HCT116 (cell line): ENCODE measurements around the gene IRAG1. TPM values are rescaled to one million over a fixed set of nuclear protein-coding genes. Genes with fewer than 3 reads are reported as not detected.

Experiments
- ATAC-seq: fragments of 200-7000 bp; cut with Tn5 transposase; 2 replicates; pipeline ENCODE4 v1.9.1; 2020; ENCODE audit warnings: mild to moderate bottlenecking, moderate library complexity
- BruUV-seq: library from RNA; stranded (reverse); fragments of 400-500 nt; replicated peaks from 2 replicates; lab custom pipeline; 2021; lab: Mats Ljungman, UMichigan
- CTCF ChIA-PET: fragments of 300-600 bp; sonication (Branson Sonifier 250); formaldehyde crosslinking; loops from one replicate; lab custom pipeline; 2021; ENCODE audit warnings: antibody characterized with exemption; lab: Charles Lee
- POLR2A ChIA-PET: fragments of 300-600, 350-600 bp; sonication (Branson Sonifier 250); formaldehyde crosslinking; loops from one replicate; lab custom pipeline; 2021; ENCODE audit warnings: antibody characterized with exemption; lab: Charles Lee
- RAD21 ChIA-PET, 2 experiments: fragments of 300-600 bp; sonication (Branson Sonifier 250); formaldehyde crosslinking; loops; one replicate each; lab custom pipeline; 2023; ENCODE audit warnings: low total read pairs in 2 of 2; ENCODE audit not compliant: uncharacterized antibody in 2 of 2, unreplicated experiment in 2 of 2, low non-redundant PET in 1 of 2; lab: Charles Lee
- DNase-seq: peaks from one replicate; pipeline ENCODE4 v3.0.0-alpha.2; 2010; ENCODE audit warnings: low read depth, low spot score
- H2AFZ ChIP-seq: fragments of 200-600 bp; shearing (Covaris generic), sonication (generic); 2 replicates; pipeline ENCODE4 v1.6.1; 2017; ENCODE audit warnings: low read depth, mixed run types, mixed read lengths, antibody characterized with exemption, low read length; ENCODE audit not compliant: poor library complexity, severe bottlenecking
- H3K27ac ChIP-seq: 2 replicates; pipeline ENCODE4 v1.5.1; 2012; ENCODE audit warnings: low read depth, low read length
- H3K27me3 ChIP-seq: fragments of 200-600 bp; sonication (generic); 2 replicates; pipeline ENCODE4 v1.6.1; 2016; ENCODE audit warnings: mixed run types, low read length, mixed read lengths; ENCODE audit not compliant: insufficient read depth
- H3K36me3 ChIP-seq, 2 experiments: fragments of 200-500 bp in 1 of 2; fragments of 200-600 bp in 1 of 2; sonication (Bioruptor generic) in 1 of 2; sonication (generic) in 1 of 2; 2 replicates each; pipeline versions ENCODE4 v1.5.1 to v1.6.1; 2014 to 2016; ENCODE audit warnings: low read length in 2 of 2, inconsistent platforms in 1 of 2, mixed read lengths in 1 of 2, mixed run types in 1 of 2; ENCODE audit not compliant: insufficient read depth in 2 of 2, control insufficient read depth in 1 of 2
- H3K4me1 ChIP-seq, 2 experiments: fragments of 200-600 bp in 1 of 2; sonication (generic) in 1 of 2; 2 replicates each; pipeline versions ENCODE4 v1.5.1 to v1.6.1; 2012 to 2017; ENCODE audit warnings: low read length in 2 of 2, inconsistent platforms in 1 of 2, mild to moderate bottlenecking in 1 of 2, mixed read lengths in 1 of 2, mixed run types in 1 of 2, moderate library complexity in 1 of 2; ENCODE audit not compliant: insufficient read depth in 2 of 2, control insufficient read depth in 1 of 2
- H3K4me2 ChIP-seq: fragments of 200-600 bp; sonication (generic); 2 replicates; pipeline ENCODE4 v1.6.1; 2017; ENCODE audit warnings: mixed run types, low read length, mixed read lengths
- H3K4me3 ChIP-seq, 2 experiments: fragments of 200-600 bp in 1 of 2; sonication (generic) in 1 of 2; replicated peaks in 1 of 2; 2 replicates each; pipeline ENCODE4 v1.5.1; 2011 to 2016; ENCODE audit warnings: low read length in 2 of 2, control low read depth in 1 of 2, low read depth in 1 of 2, mild to moderate bottlenecking in 1 of 2, mixed read lengths in 1 of 2, mixed run types in 1 of 2
- H3K79me2 ChIP-seq: fragments of 200-600 bp; sonication (generic); 2 replicates; pipeline ENCODE4 v1.6.1; 2017; ENCODE audit warnings: mild to moderate bottlenecking, mixed run types, low read length, moderate library complexity, mixed read lengths; ENCODE audit not compliant: insufficient read depth
- H3K9ac ChIP-seq: fragments of 200-600 bp; sonication (generic); 2 replicates; pipeline ENCODE4 v1.6.1; 2016; ENCODE audit warnings: low read length, mixed read lengths
- H3K9me2 ChIP-seq: fragments of 200-600 bp; sonication (generic), shearing (Covaris generic); 2 replicates; pipeline ENCODE4 v1.6.1; 2017; ENCODE audit warnings: mixed run types, mild to moderate bottlenecking, moderate library complexity; ENCODE audit not compliant: insufficient read depth
- H3K9me3 ChIP-seq, 2 experiments: fragments of 200-500 bp in 1 of 2; fragments of 200-600 bp in 1 of 2; sonication (Bioruptor generic) in 1 of 2; sonication (generic) in 1 of 2; 2 replicates each; pipeline ENCODE4 v1.6.1; 2014 to 2017; ENCODE audit warnings: low read length in 2 of 2, mixed read lengths in 2 of 2, inconsistent platforms in 1 of 2, low read depth in 1 of 2, mild to moderate bottlenecking in 1 of 2, mixed run types in 1 of 2, moderate library complexity in 1 of 2; ENCODE audit not compliant: control insufficient read depth in 1 of 2, insufficient read depth in 1 of 2
- H4K20me1 ChIP-seq: fragments of 200-600 bp; sonication (generic), shearing (Covaris generic); 2 replicates; pipeline ENCODE4 v1.6.1; 2017; ENCODE audit warnings: mixed run types, mild to moderate bottlenecking, moderate library complexity; ENCODE audit not compliant: insufficient read depth
- ATF3 ChIP-seq: IDR thresholded peaks from 2 replicates; pipeline ENCODE4 v1.6.1; 2012
- CBX3 ChIP-seq: IDR thresholded peaks from 2 replicates; pipeline ENCODE4 v1.6.1; 2012; ENCODE audit warnings: low read depth
- CTCF ChIP-seq, 3 experiments: fragments of 200-600 bp in 1 of 3; sonication (generic) in 1 of 3; IDR thresholded peaks in 2 of 3; conservative IDR thresholded peaks in 1 of 3; 2 replicates each; pipeline ENCODE4 v1.5.1; 2012 to 2017; ENCODE audit warnings: low read depth in 2 of 3, low read length in 2 of 3, antibody characterized with exemption in 1 of 3, borderline replicate concordance in 1 of 3, control low read depth in 1 of 3, mild to moderate bottlenecking in 1 of 3, mixed read lengths in 1 of 3, mixed run types in 1 of 3, moderate library complexity in 1 of 3; ENCODE audit not compliant: insufficient read depth in 1 of 3
- EGR1 ChIP-seq: IDR thresholded peaks from 2 replicates; pipeline ENCODE4 v1.6.1; 2012; ENCODE audit warnings: low read depth
- EZH2phosphoT487 ChIP-seq: fragments of 200-600 bp; IDR thresholded peaks from 2 replicates; pipeline ENCODE4 v1.6.1; 2018; ENCODE audit warnings: antibody characterized with exemption, borderline replicate concordance
- FOSL1 ChIP-seq: IDR thresholded peaks from 2 replicates; pipeline ENCODE4 v1.6.1; 2012; ENCODE audit warnings: low read depth
- intact Hi-C: fragments of 100-400 bp; cut with micrococcal nuclease; formaldehyde crosslinking; loops from 2 replicates; pipeline ENCODE4 v1.10.0; 2022
- total RNA-seq: library from RNA; stranded (reverse); gene quantifications from one replicate; pipeline ENCODE4 v1.2.1, GENCODE V29; 2021; ENCODE audit not compliant: unreplicated experiment

The IRAG1 gene
- total RNA-seq, 1 experiment from 2014 or later: 3.7 TPM

GRCh38 chr11:10708131-10708530 is 14.6 kb upstream of the IRAG1 start:
- intact Hi-C loops: no loop called here
- Histone ChIP-seq H3K27ac (no peak overlapping the region), H4K20me1 (no peaks in the 10 kb centered on the region), H3K4me2 (no peak overlapping the region), H3K4me1 (peaks cover 20 to 33% of the 10 kb centered on the region in 2 experiments), H3K79me2 (no peaks in the 10 kb centered on the region), H3K9me3 (no peaks in the 10 kb centered on the region), H2AFZ (no peak overlapping the region), H3K9me2 (no peaks in the 10 kb centered on the region), H3K27me3 (no peaks in the 10 kb centered on the region), H3K4me3 (no peak overlapping the region), H3K9ac (no peak overlapping the region), H3K36me3 (no peaks in the 10 kb centered on the region)
- TF ChIP-seq ATF3 (no peak), FOSL1 (no peak), EZH2phosphoT487 (no peak), EGR1 (no peak)
- ChIA-PET POLR2A (no interaction called here), CTCF (interaction anchor here (1.6 kb wide), 1 partner anchor 20 kb away, joined by 4 read pairs; no protein-coding TSS in a partner anchor), RAD21 (no interaction called here)
- no peak for ATAC-seq
- DNase-seq: no peak
- BruUV-seq: no TSS peak

- Histone ChIP-seq H3K4me1 (peaks cover 35 to 46% of the 10 kb centered on the region in 2 experiments), H3K79me2 (no peaks in the 10 kb centered on the region), H3K4me2 (peak overlapping the region; percentile 34), H3K27ac (peak overlapping the region; percentile 51), H3K9me3 (no peaks in the 10 kb centered on the region), H2AFZ (peak overlapping the region; percentile 42), H4K20me1 (no peaks in the 10 kb centered on the region), H3K27me3 (no peaks in the 10 kb centered on the region), H3K36me3 (no peaks in the 10 kb centered on the region), H3K9ac (no peak overlapping the region), H3K4me3 (no peak overlapping the region), H3K9me2 (no peaks in the 10 kb centered on the region)
- intact Hi-C loops: no loop called here
- ATAC-seq (peak; percentile 77), DNase-seq (no peak)
- no TSS peak for BruUV-seq
- 0 out of 2 replicates have a peak, but pooled peaks have one; percentile 30 for TF ChIP-seq CBX3
- peak; percentile 17; the same call in 1 of the 2 replicates for TF ChIP-seq FOSL1
- no peak for TF ChIP-seq CTCF (IDR thresholded peaks at IDR 0.05 in 2 of 3, conservative IDR thresholded peaks at IDR 0.05 in 1 of 3; ENCODE audit: borderline replicate concordance in 1 of 3, insufficient read depth in 1 of 3, low read depth in 2 of 3, low read length in 2 of 3)
- ChIA-PET RAD21 (no interaction called here), CTCF (no interaction called here), POLR2A (no interaction called here)
Observed at GRCh38 chr11:10701982-10702381, 8.4 kb upstream of the IRAG1 start.
